UCSD-AML1 (cell line): ENCODE results near the gene RIN2.
"Not testable (repeated sequence)": the region's sequence is repeated elsewhere in the genome, so short reads cannot be mapped to it uniquely, and the experiment has no call there.

Source experiments
- DNase-seq: peaks from one replicate; lab custom pipeline; 2025; ENCODE audit not compliant: unreplicated experiment; lab: John Stamatoyannopoulos, UW

The RIN2 gene

GRCh38 chr20:19785983-19786285 is 27.9 kb downstream of the RIN2 start:
- no peak for DNase-seq

GRCh38 chr20:19786311-19786710 is 28.3 kb downstream of the RIN2 start:
- DNase-seq = no peak

- no peak for DNase-seq
These were observed 29.3 kb downstream of the RIN2 start for GRCh38 chr20:19787366-19787765.

GRCh38 chr20:19789009-19789408 is 31.0 kb downstream of the RIN2 start:
- no peak for DNase-seq

- DNase-seq = no peak
These were observed 31.4 kb downstream of the RIN2 start for GRCh38 chr20:19789446-19789845.

- no peak for DNase-seq
These were observed 33.8 kb downstream of the RIN2 start for GRCh38 chr20:19791887-19792286.

GRCh38 chr20:19793716-19794115 is 35.7 kb downstream of the RIN2 start:
- no peak for DNase-seq

- no peak for DNase-seq
These were observed 36.9 kb downstream of the RIN2 start for GRCh38 chr20:19794941-19795340.

- no peak for DNase-seq
These were observed 41.3 kb downstream of the RIN2 start for GRCh38 chr20:19799325-19799724.

GRCh38 chr20:19802099-19802491 is 44.0 kb downstream of the RIN2 start:
- no peak for DNase-seq

GRCh38 chr20:19802492-19803158 is 44.6 kb downstream of the RIN2 start:
- no peak for DNase-seq

- DNase-seq = not testable (repeated sequence)
These were observed 48.2 kb downstream of the RIN2 start for GRCh38 chr20:19806276-19806675.

GRCh38 chr20:19806806-19807190 is 48.7 kb downstream of the RIN2 start:
- DNase-seq = no peak

GRCh38 chr20:19807191-19807945 is 49.3 kb downstream of the RIN2 start:
- DNase-seq = no peak
